Measurements from ENCODE around the gene CDC42EP4. TPM values are rescaled to one million over a fixed set of nuclear protein-coding genes. Genes with fewer than 3 reads are reported as not detected.

Gene CDC42EP4
- total RNA-seq, 2 donors from 2014 or later = 38.5 to 49.7 TPM

DNA sequence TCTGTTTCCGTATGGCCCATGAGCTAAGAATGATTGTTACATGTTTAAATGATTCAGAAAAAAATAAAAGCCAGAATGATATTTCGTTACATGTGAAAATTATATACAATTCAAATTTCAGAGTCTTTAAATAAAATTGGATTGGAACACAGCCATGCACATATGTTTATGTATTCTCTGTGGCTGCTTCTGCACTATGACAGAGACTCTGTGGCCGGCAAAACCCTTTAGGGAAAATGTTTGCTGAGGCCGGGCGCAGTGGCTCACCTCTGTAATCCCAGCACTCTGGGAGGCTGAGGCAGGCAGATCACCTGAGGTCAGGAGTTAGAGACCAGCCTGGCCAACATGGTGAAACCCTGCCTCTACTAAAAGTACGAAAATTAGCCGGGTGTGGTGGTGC, 15.9 kb upstream of the CDC42EP4 start:
- H3K4me3 Mint-ChIP-seq = no peak overlapping the region
- Histone ChIP-seq H3K4me1 (ENCODE audit: control insufficient read depth, insufficient read depth, low read length) (peaks cover 7% of the 10 kb centered on the region), H3K27ac (ENCODE audit: low read depth, low read length) (no peak overlapping the region), H3K36me3 (ENCODE audit: control insufficient read depth, insufficient read depth, low read length) (no peaks in the 10 kb centered on the region), H3K9ac (ENCODE audit: extremely low read depth, low read length, poor library complexity, severe bottlenecking) (no peak overlapping the region), H3K4me3 (ENCODE audit: low read length) (no peak overlapping the region), H3K9me3 (ENCODE audit: control insufficient read depth, low read length) (no peaks in the 10 kb centered on the region), H3K27me3 (ENCODE audit: control insufficient read depth, insufficient read depth, low read length, poor library complexity, severe bottlenecking) (no peaks in the 10 kb centered on the region)
- H3K4me1 Mint-ChIP-seq = peaks cover 23% of the 10 kb centered on the region
- H3K27ac Mint-ChIP-seq = no peak overlapping the region
- H3K36me3 Mint-ChIP-seq (ENCODE audit: low read depth) = no peaks in the 10 kb centered on the region
- H3K27me3 Mint-ChIP-seq (ENCODE audit: insufficient read depth) = peaks cover 1% of the 10 kb centered on the region
- H3K9me3 Mint-ChIP-seq = no peaks in the 10 kb centered on the region
- WGBS, 2 experiments (ENCODE audit: insufficient coverage in 1 of 2, insufficient read length in 1 of 2) = 94 to 97% methylated on average over 5 to 6 of the region's 7 CpGs
- DNase-seq = no peak
- TF ChIP-seq, protein P1, sequence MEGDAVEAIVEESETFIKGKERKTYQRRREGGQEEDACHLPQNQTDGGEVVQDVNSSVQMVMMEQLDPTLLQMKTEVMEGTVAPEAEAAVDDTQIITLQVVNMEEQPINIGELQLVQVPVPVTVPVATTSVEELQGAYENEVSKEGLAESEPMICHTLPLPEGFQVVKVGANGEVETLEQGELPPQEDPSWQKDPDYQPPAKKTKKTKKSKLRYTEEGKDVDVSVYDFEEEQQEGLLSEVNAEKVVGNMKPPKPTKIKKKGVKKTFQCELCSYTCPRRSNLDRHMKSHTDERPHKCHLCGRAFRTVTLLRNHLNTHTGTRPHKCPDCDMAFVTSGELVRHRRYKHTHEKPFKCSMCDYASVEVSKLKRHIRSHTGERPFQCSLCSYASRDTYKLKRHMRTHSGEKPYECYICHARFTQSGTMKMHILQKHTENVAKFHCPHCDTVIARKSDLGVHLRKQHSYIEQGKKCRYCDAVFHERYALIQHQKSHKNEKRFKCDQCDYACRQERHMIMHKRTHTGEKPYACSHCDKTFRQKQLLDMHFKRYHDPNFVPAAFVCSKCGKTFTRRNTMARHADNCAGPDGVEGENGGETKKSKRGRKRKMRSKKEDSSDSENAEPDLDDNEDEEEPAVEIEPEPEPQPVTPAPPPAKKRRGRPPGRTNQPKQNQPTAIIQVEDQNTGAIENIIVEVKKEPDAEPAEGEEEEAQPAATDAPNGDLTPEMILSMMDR (conservative IDR thresholded peaks at IDR 0.05) = no peak

DNA sequence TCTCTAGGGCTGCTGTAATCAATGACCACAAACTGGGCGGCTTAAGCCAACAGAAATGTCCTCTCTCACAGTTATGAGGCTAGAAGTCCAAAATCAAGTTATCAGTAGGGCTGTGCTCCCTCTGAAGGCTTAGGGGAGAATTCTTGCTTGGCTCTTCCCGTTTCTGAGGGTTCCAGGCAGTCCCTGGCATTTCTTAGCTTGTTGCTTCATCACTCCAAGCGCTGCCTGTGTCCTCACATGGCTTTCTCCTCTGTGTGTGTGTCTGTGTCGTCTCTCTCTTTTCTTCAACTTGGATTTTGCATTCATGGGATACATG, 13.7 kb upstream of the CDC42EP4 start:
- peaks cover 23% of the 10 kb centered on the region for H3K4me1 Mint-ChIP-seq
- Histone ChIP-seq H3K27me3 (ENCODE audit: control insufficient read depth, insufficient read depth, low read length, poor library complexity, severe bottlenecking) (no peaks in the 10 kb centered on the region), H3K36me3 (ENCODE audit: control insufficient read depth, insufficient read depth, low read length) (no peaks in the 10 kb centered on the region), H3K4me3 (ENCODE audit: low read length) (no peak overlapping the region), H3K4me1 (ENCODE audit: control insufficient read depth, insufficient read depth, low read length) (peaks cover 7% of the 10 kb centered on the region), H3K9ac (ENCODE audit: extremely low read depth, low read length, poor library complexity, severe bottlenecking) (no peak overlapping the region), H3K27ac (ENCODE audit: low read depth, low read length) (no peak overlapping the region), H3K9me3 (ENCODE audit: control insufficient read depth, low read length) (no peaks in the 10 kb centered on the region)
- DNase-seq = no peak
- 80 to 86% methylated on average over 4 of the region's 4 CpGs for WGBS, 2 experiments (ENCODE audit: insufficient coverage in 1 of 2, insufficient read length in 1 of 2)
- peaks cover 1% of the 10 kb centered on the region for H3K27me3 Mint-ChIP-seq (ENCODE audit: insufficient read depth)
- no peak overlapping the region for H3K4me3 Mint-ChIP-seq
- H3K9me3 Mint-ChIP-seq = no peaks in the 10 kb centered on the region
- TF ChIP-seq, protein P1 (conservative IDR thresholded peaks at IDR 0.05) = no peak
- no peak overlapping the region for H3K27ac Mint-ChIP-seq
- H3K36me3 Mint-ChIP-seq (ENCODE audit: low read depth) = no peaks in the 10 kb centered on the region

DNA sequence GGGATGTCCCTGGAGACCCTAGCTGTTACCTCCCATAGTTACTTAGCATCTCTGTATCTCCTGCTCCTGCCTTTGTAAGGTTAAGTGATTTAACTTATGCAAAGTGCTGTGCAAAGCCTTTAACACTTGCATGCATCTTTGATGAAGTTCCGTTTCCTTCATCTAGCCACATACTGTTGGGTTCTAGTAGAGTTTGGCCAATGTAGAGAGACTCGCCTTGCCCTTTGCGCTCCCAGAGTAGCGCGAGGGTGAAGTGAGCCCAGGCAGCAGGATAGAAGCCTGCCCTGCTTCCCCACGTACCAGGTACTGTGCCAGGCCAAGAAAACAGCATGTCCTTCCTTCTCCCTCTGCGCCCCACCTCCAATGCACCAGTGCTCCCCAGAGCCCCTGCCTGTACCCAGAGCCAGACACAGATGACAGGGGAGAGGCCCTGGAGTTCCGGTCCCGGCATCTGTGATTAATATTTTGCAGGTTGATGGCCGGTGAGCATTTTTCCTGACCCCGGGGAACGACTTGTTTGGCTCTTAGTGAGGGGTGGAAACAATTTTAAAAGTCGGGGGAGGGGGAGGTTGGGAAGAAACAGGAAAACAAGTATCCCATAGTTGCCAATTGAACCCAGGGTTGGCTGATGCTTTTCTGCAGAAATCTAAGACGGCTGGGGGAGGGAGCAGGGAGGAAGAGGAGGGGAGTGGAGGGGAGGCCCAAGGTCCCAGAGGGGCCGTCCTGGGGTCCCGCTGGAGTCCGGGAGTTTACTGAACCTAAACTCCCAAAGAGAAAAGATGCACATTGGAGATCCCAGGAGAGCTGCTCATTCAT, 13.1 kb upstream of the CDC42EP4 start:
- no peak overlapping the region for H3K4me3 Mint-ChIP-seq
- Histone ChIP-seq H3K27ac (ENCODE audit: low read depth, low read length) (no peak overlapping the region), H3K36me3 (ENCODE audit: control insufficient read depth, insufficient read depth, low read length) (no peaks in the 10 kb centered on the region), H3K9me3 (ENCODE audit: control insufficient read depth, low read length) (no peaks in the 10 kb centered on the region), H3K4me3 (ENCODE audit: low read length) (no peak overlapping the region), H3K9ac (ENCODE audit: extremely low read depth, low read length, poor library complexity, severe bottlenecking) (no peak overlapping the region), H3K4me1 (ENCODE audit: control insufficient read depth, insufficient read depth, low read length) (peaks cover 7% of the 10 kb centered on the region), H3K27me3 (ENCODE audit: control insufficient read depth, insufficient read depth, low read length, poor library complexity, severe bottlenecking) (no peaks in the 10 kb centered on the region)
- peak; percentile 63 for DNase-seq
- peaks cover 1% of the 10 kb centered on the region for H3K27me3 Mint-ChIP-seq (ENCODE audit: insufficient read depth)
- WGBS, 2 experiments (ENCODE audit: insufficient coverage in 1 of 2, insufficient read length in 1 of 2) = 82% methylated on average over 5 to 17 of the region's 17 CpGs
- H3K36me3 Mint-ChIP-seq (ENCODE audit: low read depth) = no peaks in the 10 kb centered on the region
- peaks cover 24% of the 10 kb centered on the region for H3K4me1 Mint-ChIP-seq
- peak overlapping the region; percentile 11 for H3K27ac Mint-ChIP-seq
- no peaks in the 10 kb centered on the region for H3K9me3 Mint-ChIP-seq
- TF ChIP-seq, protein P1 (conservative IDR thresholded peaks at IDR 0.05) = no peak
